IMR-90 (cell line): ENCODE measurements around the gene CSNK1G2. TPM values are rescaled to one million over a fixed set of nuclear protein-coding genes. Genes with fewer than 3 reads are reported as not detected.
A peak's percentile ranks its signal among the peaks of the same experiment; 100 is the strongest.

Experiments
- ATAC-seq: fragments of 200-7000 bp; cut with Tn5 transposase; 2 replicates; pipeline ENCODE4 v1.9.1; 2020; ENCODE audit warnings: low read depth, mild to moderate bottlenecking, moderate library complexity
- BruUV-seq: library from RNA; stranded (reverse); fragments of 400-500 nt; replicated peaks from 2 replicates; lab custom pipeline; 2021; lab: Mats Ljungman, UMichigan
- CTCF ChIA-PET: fragments of 300-600 bp; formaldehyde crosslinking; extraction: SDS; loops from one replicate; lab custom pipeline; 2021; ENCODE audit warnings: antibody characterized with exemption; lab: Yijun Ruan, JAX
- POLR2A ChIA-PET: fragments of 300-600 bp; sonication (Branson Sonifier 250); formaldehyde crosslinking; loops from one replicate; lab custom pipeline; 2022; ENCODE audit warnings: antibody characterized with exemption; ENCODE audit not compliant: unreplicated experiment; lab: Charles Lee
- DNase-seq: peaks from one replicate; pipeline ENCODE4 v3.0.0; 2013
- H2AFZ ChIP-seq: replicated peaks from 2 replicates; pipeline ENCODE3; 2013; ENCODE audit warnings: low read length, mild to moderate bottlenecking; ENCODE audit not compliant: poor library complexity
- H2AK5ac ChIP-seq: 2 replicates; pipeline ENCODE4 v1.6.1; 2013; ENCODE audit warnings: low read depth, low read length, inconsistent platforms
- H2AK9ac ChIP-seq: replicated peaks from 2 replicates; pipeline ENCODE3; 2013; ENCODE audit warnings: mild to moderate bottlenecking, low read depth, low read length, moderate library complexity; ENCODE audit not compliant: poor library complexity
- H2BK120ac ChIP-seq: 2 replicates; pipeline ENCODE4 v1.6.1; 2013; ENCODE audit warnings: low read depth, low read length, inconsistent platforms
- H2BK15ac ChIP-seq: 3 replicates; pipeline ENCODE4 v1.6.1; 2013; ENCODE audit warnings: low read depth, low read length, inconsistent platforms
- H2BK20ac ChIP-seq: 2 replicates; pipeline ENCODE4 v1.6.1; 2013; ENCODE audit warnings: low read depth, mild to moderate bottlenecking, inconsistent platforms, low read length, moderate library complexity
- H2BK5ac ChIP-seq: 2 replicates; pipeline ENCODE4 v1.6.1; 2013; ENCODE audit warnings: mild to moderate bottlenecking, low read depth, low read length, inconsistent platforms; ENCODE audit not compliant: poor library complexity, severe bottlenecking
- H3K14ac ChIP-seq: replicated peaks from 2 replicates; pipeline ENCODE4 v1.6.1; 2013; ENCODE audit warnings: low read depth, low read length, inconsistent platforms
- H3K18ac ChIP-seq: 2 replicates; pipeline ENCODE4 v1.6.1; 2013; ENCODE audit warnings: low read depth, low read length, control low read depth
- H3K23ac ChIP-seq: 2 replicates; pipeline ENCODE4 v1.6.1; 2013; ENCODE audit warnings: low read depth, low read length, inconsistent platforms
- H3K27ac ChIP-seq: 2 replicates; pipeline ENCODE4 v1.5.1; 2013; ENCODE audit warnings: mild to moderate bottlenecking, control low read depth, low read length; ENCODE audit not compliant: insufficient read depth
- H3K27me3 ChIP-seq: 2 replicates; pipeline ENCODE4 v1.6.1; 2013; ENCODE audit warnings: low read length; ENCODE audit not compliant: control insufficient read depth, insufficient read depth
- H3K36me3 ChIP-seq: 2 replicates; pipeline ENCODE4 v1.6.1; 2013; ENCODE audit warnings: low read length, mixed read lengths; ENCODE audit not compliant: control insufficient read depth, insufficient read depth
- H3K4ac ChIP-seq: 2 replicates; pipeline ENCODE4 v1.6.1; 2013; ENCODE audit warnings: low read depth, low read length, inconsistent platforms
- H3K4me1 ChIP-seq: 2 replicates; pipeline ENCODE4 v1.6.1; 2013; ENCODE audit warnings: low read length, mixed read lengths; ENCODE audit not compliant: control insufficient read depth, insufficient read depth
- H3K4me2 ChIP-seq: 2 replicates; pipeline ENCODE4 v1.6.1; 2013; ENCODE audit warnings: low read depth, mild to moderate bottlenecking, control low read depth, low read length, moderate library complexity
- H3K4me3 ChIP-seq: 2 replicates; pipeline ENCODE4 v1.5.1; 2013; ENCODE audit warnings: low read depth, mild to moderate bottlenecking, control low read depth, low read length, moderate library complexity; ENCODE audit not compliant: insufficient read depth
- H3K56ac ChIP-seq: 2 replicates; pipeline ENCODE4 v1.6.1; 2013; ENCODE audit warnings: low read length, inconsistent platforms; ENCODE audit not compliant: insufficient read depth; ENCODE audit errors: extremely low read depth
- H3K79me1 ChIP-seq, 2 experiments: 2 replicates each; pipeline ENCODE4 v1.6.1; 2013; ENCODE audit warnings: low read length in 2 of 2, inconsistent platforms in 1 of 2, low read depth in 1 of 2
- H3K9ac ChIP-seq: 2 replicates; pipeline ENCODE4 v1.6.1; 2013; ENCODE audit warnings: low read depth, low read length, control low read depth
- H3K9me1 ChIP-seq: 2 replicates; pipeline ENCODE4 v1.6.1; 2013; ENCODE audit warnings: low read length, inconsistent platforms; ENCODE audit not compliant: insufficient read depth
- H3K9me3 ChIP-seq: 2 replicates; pipeline ENCODE4 v1.6.1; 2013; ENCODE audit warnings: low read length; ENCODE audit not compliant: control insufficient read depth, insufficient read depth
- H4K20me1 ChIP-seq: 2 replicates; pipeline ENCODE4 v1.6.1; 2013; ENCODE audit warnings: low read length, inconsistent platforms; ENCODE audit not compliant: insufficient read depth
- H4K5ac ChIP-seq: 2 replicates; pipeline ENCODE4 v1.6.1; 2013; ENCODE audit warnings: mild to moderate bottlenecking, low read depth, low read length, control low read depth
- H4K8ac ChIP-seq, 2 experiments: 2 replicates each; pipeline ENCODE4 v1.6.1; 2013; ENCODE audit warnings: low read depth in 2 of 2, low read length in 2 of 2, control low read depth in 1 of 2, inconsistent platforms in 1 of 2
- H4K91ac ChIP-seq: 2 replicates; pipeline ENCODE4 v1.6.1; 2013; ENCODE audit warnings: low read depth, low read length, inconsistent platforms; ENCODE audit not compliant: insufficient read depth
- BHLHE40 ChIP-seq: fragments of 150-350 bp; IDR thresholded peaks from 2 replicates; pipeline ENCODE4 v1.6.1; 2016; ENCODE audit warnings: mild to moderate bottlenecking, low read depth, low read length
- CHD1 ChIP-seq: IDR thresholded peaks from 2 replicates; pipeline ENCODE4 v1.6.1; 2012; ENCODE audit warnings: low read depth, low read length, improper control_type of control experiment
- MAZ ChIP-seq: IDR thresholded peaks from 2 replicates; pipeline ENCODE4 v1.6.1; 2012; ENCODE audit warnings: low read depth, mild to moderate bottlenecking, low read length, improper control_type of control experiment, moderate library complexity, borderline replicate concordance
- MXI1 ChIP-seq: IDR thresholded peaks from 2 replicates; pipeline ENCODE4 v1.6.1; 2012; ENCODE audit warnings: low read depth, mild to moderate bottlenecking, low read length, moderate library complexity, borderline replicate concordance
- NFE2L2 ChIP-seq: fragments of 150-350 bp; IDR thresholded peaks from 2 replicates; pipeline ENCODE4 v1.6.1; 2016; ENCODE audit warnings: low read depth, mild to moderate bottlenecking, low read length
- POLR2A ChIP-seq: IDR thresholded peaks from 2 replicates; pipeline ENCODE4 v1.6.1; 2012; ENCODE audit warnings: mild to moderate bottlenecking, low read depth, low read length
- RAD21 ChIP-seq: IDR thresholded peaks from 2 replicates; pipeline ENCODE4 v1.6.1; 2012; ENCODE audit warnings: low read length, improper control_type of control experiment
- RCOR1 ChIP-seq: IDR thresholded peaks from 2 replicates; pipeline ENCODE4 v1.6.1; 2012; ENCODE audit warnings: mild to moderate bottlenecking, low read length, improper control_type of control experiment; ENCODE audit not compliant: insufficient replicate concordance
- SMC3 ChIP-seq: fragments of 150-350 bp; IDR thresholded peaks from 2 replicates; pipeline ENCODE4 v1.6.1; 2016; ENCODE audit warnings: low read depth, mild to moderate bottlenecking, antibody characterized with exemption, low read length, moderate library complexity
- WGBS, 2 experiments: methylation state at CpG; one replicate each; pipeline versions ENCODE4 v1.1.5 to v1.1.7; 2013; ENCODE audit warnings: missing lambda C conversion rate in 2 of 2; ENCODE audit not compliant: insufficient read length in 1 of 2; ENCODE audit errors: extremely low coverage in 2 of 2; 5-methylcytosine and 5-hydroxymethylcytosine counted together
- dilution Hi-C: fragments of 300-500 bp; cut with HindIII; formaldehyde crosslinking; loops from one replicate; pipeline ENCODE4 v1.14.3; 2018; ENCODE audit warnings: low sequenced_read_pairs; ENCODE audit not compliant: unreplicated experiment
- in situ Hi-C: fragments of 300-500 bp; cut with MboI; formaldehyde crosslinking; loops from 3 replicates; pipeline ENCODE4 v1.14.3; 2019; ENCODE audit warnings: low sequenced_read_pairs, inconsistent platforms, mixed read lengths
- intact Hi-C: fragments of 100-400 bp; cut with micrococcal nuclease; formaldehyde crosslinking; loops from 2 replicates; pipeline ENCODE4 v1.10.0; 2022
- polyA plus RNA-seq, 3 experiments: library from polyadenylated mRNA; depleted of rRNA; stranded (reverse); fragments of >200 nt; gene quantifications; 2 replicates each; pipeline ENCODE4 v1.2.3, GENCODE V29; 2012; ENCODE audit warnings: low replicate concordance in 1 of 3
- total RNA-seq: library from RNA; depleted of rRNA; stranded (reverse); fragments of >200 nt; gene quantifications from 2 replicates; pipeline ENCODE4 v1.2.3, GENCODE V29; 2012
- TF ChIP-seq, protein P1 (sequence below): fragments of 150-350 bp; IDR thresholded peaks from 2 replicates; pipeline ENCODE4 v1.6.1; 2017; ENCODE audit warnings: mild to moderate bottlenecking, antibody characterized with exemption, low read length, low read depth
- TF ChIP-seq, protein P2 (sequence below): conservative IDR thresholded peaks from 2 replicates; pipeline ENCODE4 v1.5.1; 2012; ENCODE audit warnings: mild to moderate bottlenecking, low read depth, low read length, improper control_type of control experiment

Gene CSNK1G2
- total and polyA plus RNA-seq, 2 of the 4 experiments (the other 2 are of a cell fraction) = 38.0 to 96.3 TPM

GRCh38 chr19:1929021-1929742 is 11.8 kb upstream of the CSNK1G2 start:
- ChIA-PET POLR2A (no interaction called here), CTCF (no interaction called here)
- Histone ChIP-seq H3K18ac (no peak overlapping the region), H3K23ac (no peak overlapping the region), H2AK9ac (no peak overlapping the region), H2BK15ac (no peak overlapping the region), H3K9me3 (no peaks in the 10 kb centered on the region; the same call in 1 of the 2 replicates), H3K79me1 (no peaks in the 10 kb centered on the region), H3K56ac (no peak overlapping the region), H3K4me1 (peaks cover 6% of the 10 kb centered on the region), H4K91ac (no peak overlapping the region), H2AK5ac (no peak overlapping the region), H3K27ac (no peak overlapping the region), H3K36me3 (peaks cover 10% of the 10 kb centered on the region; the same call in 1 of the 2 replicates), H3K9me1 (no peaks in the 10 kb centered on the region), H3K9ac (peak overlapping the region; percentile 26; the same call in 1 of the 2 replicates), H3K4me2 (peak overlapping the region; percentile 86), H2BK5ac (no peak overlapping the region), H3K4me3 (peak overlapping the region; percentile 45), H2BK20ac (no peak overlapping the region), H4K5ac (no peak overlapping the region), H4K20me1 (no peaks in the 10 kb centered on the region), H3K4ac (no peak overlapping the region), H3K27me3 (no peaks in the 10 kb centered on the region), H2AFZ (peak overlapping the region; percentile 93), H3K14ac (no peak overlapping the region), H2BK120ac (no peak overlapping the region), H4K8ac (peak overlapping the region in 1 of 2 experiments; percentile 59; a peak in 1 of 4 replicates)
- DNase-seq (peak; percentile 52), ATAC-seq (peak; percentile 95)
- intact Hi-C loops (loop anchor here (1.0 kb wide), 2 partner anchors 140 to 387 kb away; no protein-coding TSS in a partner anchor), dilution Hi-C loops (no loop called here), in situ Hi-C loops (no loop called here)
- TF ChIP-seq SMC3 (peak; percentile 65), CHD1 (no peak), MAZ (0 out of 2 replicates have a peak, but pooled peaks have one; percentile 23), BHLHE40 (no peak), RCOR1 (no peak), POLR2A (no peak), NFE2L2 (no peak), RAD21 (peak; percentile 73), MXI1 (no peak)
- TF ChIP-seq, protein P1, sequence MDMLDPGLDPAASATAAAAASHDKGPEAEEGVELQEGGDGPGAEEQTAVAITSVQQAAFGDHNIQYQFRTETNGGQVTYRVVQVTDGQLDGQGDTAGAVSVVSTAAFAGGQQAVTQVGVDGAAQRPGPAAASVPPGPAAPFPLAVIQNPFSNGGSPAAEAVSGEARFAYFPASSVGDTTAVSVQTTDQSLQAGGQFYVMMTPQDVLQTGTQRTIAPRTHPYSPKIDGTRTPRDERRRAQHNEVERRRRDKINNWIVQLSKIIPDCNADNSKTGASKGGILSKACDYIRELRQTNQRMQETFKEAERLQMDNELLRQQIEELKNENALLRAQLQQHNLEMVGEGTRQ = no peak
- TF ChIP-seq, protein P2, sequence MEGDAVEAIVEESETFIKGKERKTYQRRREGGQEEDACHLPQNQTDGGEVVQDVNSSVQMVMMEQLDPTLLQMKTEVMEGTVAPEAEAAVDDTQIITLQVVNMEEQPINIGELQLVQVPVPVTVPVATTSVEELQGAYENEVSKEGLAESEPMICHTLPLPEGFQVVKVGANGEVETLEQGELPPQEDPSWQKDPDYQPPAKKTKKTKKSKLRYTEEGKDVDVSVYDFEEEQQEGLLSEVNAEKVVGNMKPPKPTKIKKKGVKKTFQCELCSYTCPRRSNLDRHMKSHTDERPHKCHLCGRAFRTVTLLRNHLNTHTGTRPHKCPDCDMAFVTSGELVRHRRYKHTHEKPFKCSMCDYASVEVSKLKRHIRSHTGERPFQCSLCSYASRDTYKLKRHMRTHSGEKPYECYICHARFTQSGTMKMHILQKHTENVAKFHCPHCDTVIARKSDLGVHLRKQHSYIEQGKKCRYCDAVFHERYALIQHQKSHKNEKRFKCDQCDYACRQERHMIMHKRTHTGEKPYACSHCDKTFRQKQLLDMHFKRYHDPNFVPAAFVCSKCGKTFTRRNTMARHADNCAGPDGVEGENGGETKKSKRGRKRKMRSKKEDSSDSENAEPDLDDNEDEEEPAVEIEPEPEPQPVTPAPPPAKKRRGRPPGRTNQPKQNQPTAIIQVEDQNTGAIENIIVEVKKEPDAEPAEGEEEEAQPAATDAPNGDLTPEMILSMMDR = peak; percentile 84
- 16% methylated on average over 22 of the region's 42 CpGs; no CpG with 5 or more reads in 1 of the 2 experiments for WGBS, 2 experiments
- BruUV-seq = no TSS peak
